ENCODE results near the gene EMILIN1.

EMILIN1 gene

DNA sequence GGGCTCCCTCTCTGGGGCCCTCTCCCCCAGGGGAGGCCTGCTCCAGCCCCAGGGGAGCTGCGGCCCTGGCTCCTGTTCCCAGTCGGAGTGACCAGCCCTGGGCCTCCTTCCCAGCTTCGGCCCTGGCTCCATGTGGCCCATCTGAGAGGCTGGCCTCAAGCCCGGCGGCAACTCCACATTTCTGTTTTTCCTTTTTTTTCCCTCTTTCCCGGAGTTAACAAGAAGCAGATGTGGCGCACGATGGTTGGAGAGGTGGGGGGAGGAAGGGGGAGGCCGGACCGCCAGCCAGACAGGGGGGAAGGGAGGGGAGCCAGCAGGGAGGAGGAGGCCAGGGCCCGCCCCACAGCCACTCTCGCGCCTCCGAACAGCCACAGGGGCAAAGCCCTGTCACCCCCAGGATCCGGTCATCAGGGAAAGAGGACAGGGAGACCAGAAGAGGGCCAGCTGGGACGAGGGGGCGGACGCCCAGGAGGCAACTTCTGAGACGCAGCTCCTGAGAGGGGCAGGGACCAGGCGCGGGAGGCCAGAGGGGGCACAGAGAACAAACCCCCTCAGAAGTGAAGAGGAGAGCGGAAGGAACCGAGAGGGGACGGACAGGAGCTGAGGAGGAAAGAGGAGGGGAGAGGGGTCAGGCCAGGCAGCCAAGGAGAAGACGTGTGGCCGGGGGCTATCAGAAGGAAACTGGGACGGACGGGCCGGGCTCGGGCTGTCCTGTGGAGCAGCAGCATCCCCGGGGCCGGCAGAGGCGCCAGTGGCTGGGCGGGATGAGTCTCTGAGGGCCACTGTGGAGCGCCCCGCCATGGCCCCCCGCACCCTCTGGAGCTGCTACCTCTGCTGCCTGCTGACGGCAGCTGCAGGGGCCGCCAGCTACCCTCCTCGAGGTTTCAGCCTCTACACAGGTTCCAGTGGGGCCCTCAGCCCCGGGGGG lies at the start of gene EMILIN1:
Gene EMILIN1 (plus strand): TSS at position 349 of the 928 bp plus-strand sequence. CDS start 451 bp downstream, at position 800.
- FAIRE-seq (no peak), DNase-seq (ENCODE audit: low spot score) (no peak)

DNA sequence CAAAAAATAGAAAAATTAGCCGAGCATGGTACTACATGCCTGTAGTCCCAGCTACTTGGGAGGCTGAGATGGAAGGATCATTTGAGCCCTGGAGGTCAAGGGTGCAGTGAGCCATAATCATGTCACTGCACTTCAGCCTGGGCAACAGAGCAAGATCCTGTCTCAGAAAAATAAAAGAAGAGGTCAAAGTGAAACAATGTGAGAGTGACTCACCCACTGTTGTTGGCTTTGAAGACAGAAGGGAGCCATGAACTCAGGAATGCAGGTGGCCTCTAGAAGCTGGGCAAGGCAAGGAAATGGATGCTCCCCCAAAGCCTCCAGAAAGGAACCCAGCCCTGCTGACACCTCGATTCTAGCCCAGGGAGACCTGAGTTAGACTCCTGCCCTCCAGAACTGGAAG lies 49.4 kb upstream of the EMILIN1 start:
- FAIRE-seq (no peak), DNase-seq (ENCODE audit: low spot score) (peak; percentile 28)

DNA sequence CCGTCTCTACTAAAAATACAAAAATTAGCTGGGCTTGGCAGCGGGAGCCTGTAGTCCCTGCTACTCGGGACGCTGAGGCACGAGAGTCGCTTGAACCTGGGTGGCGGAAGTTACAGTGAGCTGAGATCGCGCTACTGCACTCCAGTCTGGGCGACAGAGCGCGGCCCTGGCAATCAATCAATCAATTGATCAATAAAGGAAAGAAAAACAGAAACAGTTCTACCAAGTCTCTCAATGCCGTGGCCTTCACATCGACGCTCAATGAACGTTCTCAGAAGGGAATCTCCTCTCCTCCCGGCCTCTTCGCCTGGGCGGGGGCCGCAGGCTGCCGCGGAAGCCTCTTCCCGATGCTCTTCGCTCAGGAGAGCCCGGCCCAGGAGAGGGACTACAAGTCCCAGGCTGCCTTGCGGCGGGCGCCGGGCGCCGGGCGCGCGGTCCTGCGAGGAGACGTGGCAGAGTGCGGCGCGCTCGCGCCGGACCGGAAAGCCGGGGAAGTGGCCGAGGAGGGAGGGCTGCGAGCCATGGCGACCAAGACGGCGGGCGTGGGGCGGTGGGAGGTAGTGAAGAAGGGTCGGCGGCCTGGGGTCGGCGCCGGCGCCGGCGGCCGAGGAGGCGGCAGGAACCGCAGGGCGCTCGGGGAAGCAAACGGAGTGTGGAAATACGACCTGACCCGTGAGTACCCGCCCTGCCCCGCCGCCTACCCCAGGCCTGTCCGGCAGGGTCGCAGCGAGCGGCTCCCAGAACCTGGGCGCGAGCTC lies 45.7 kb upstream of the EMILIN1 start, which contains the start of gene TMEM214:
Gene TMEM214 (plus strand): TSS at position 471 of the 758 bp plus-strand sequence. CDS start 51 bp downstream, at position 522.
- no peak for FAIRE-seq

DNA sequence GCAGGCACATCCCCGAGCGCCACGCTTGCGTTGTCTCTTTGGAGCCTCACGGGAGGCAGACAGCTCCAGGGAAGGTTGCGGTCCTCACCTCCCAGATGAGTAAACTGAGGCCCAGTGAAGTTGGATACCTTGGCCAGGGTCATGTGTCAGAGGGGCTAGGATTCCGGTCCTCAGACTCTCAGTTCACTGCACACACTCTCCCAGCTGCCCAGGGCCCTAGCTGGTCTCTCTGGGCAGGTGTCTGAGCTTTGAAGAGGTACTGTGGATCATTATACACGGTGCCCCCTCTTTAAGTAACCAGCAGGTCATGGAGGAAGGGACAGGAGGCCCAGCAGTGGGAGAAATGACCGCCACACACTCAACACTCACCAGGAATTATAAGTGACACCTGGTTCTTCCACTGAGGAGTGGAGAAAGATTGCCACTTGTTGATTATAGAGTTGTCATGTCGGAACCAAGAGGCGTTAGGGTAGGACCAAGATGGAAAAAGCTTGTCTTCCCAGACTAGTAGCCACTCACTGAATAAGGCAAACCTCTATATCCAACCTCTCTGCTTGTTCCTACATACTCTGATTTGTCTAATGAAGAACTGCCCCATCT lies 45.1 kb upstream of the EMILIN1 start:
- no peak for FAIRE-seq
- DNase-seq (ENCODE audit: low spot score) = no peak

More for the DNA sequence above, 45.7 kb upstream of the EMILIN1 start, which contains the start of gene TMEM214:
- peak; percentile 75 for DNase-seq (ENCODE audit: low spot score)

DNA sequence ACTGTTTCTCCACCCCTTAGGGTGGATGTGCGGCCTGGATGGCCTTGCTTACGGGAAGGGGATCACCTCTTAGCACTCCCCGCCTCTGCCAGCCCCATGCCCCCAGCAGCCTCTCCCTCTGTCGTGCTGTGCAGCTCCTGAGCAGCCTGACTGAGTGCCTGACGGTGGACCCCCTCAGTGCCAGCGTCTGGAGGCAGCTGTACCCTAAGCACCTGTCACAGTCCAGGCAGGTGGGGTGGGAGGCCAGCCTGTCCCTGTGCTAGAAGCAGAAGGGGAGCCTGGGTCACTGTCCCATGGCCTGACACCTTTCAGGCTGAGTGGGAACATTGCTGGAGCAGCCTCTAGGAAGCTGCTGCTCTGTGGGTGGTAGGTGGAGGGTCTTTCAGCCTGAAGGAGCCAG lies 40.4 kb upstream of the EMILIN1 start:
- no peak for FAIRE-seq
- DNase-seq (ENCODE audit: low spot score) = no peak

DNA sequence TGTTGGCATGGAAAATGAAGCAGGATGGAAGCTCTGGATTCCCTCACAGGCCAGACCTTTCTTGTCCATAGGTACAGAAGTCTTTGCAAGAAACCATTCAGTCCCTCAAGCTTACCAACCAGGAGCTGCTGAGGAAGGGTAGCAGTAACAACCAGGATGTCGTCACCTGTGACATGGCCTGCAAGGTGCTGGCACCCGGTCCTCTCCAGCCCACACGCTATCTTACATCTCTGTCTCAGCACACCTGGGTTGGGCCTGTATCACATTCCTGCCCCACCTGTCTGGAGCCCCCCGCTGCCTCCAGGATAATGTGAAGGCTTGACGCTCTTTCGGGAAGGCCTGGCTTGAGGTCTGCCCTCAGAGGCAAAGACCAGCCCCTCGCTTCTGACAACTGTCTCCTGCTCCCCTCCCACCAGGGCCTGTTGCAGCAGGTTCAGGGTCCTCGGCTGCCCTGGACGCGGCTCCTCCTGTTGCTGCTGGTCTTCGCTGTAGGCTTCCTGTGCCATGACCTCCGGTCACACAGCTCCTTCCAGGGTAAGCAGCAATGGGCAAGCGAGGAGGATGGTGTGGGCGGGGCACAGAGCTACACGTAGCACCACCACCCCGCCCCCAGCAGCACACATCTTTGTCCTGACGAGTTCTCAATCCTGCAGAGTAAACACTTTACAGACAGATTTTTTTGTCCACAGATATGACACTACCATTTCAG lies 39.6 kb upstream of the EMILIN1 start:
- FAIRE-seq (no peak), DNase-seq (ENCODE audit: low spot score) (no peak)

DNA sequence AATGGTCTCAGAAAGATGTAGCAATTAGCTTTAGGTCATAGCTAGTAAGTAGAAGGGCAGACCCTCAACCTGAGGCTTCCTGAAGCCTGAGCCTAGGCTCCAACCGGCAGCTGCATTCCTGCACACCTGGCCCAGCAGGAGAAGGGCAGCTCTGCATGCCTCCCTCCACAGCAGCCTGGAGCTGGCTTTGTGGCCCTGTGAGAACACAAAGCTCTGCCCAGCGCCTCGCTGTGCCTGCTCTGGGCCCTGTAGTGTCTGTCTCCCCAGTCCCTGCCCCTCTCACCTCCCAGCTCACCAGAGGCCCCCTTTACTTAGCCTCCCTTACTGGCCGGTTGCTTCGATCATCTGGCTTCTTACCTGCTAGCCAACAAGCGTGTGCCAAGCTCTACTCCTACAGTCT lies 39.0 kb upstream of the EMILIN1 start:
- DNase-seq (ENCODE audit: low spot score) = no peak
- FAIRE-seq = no peak

DNA sequence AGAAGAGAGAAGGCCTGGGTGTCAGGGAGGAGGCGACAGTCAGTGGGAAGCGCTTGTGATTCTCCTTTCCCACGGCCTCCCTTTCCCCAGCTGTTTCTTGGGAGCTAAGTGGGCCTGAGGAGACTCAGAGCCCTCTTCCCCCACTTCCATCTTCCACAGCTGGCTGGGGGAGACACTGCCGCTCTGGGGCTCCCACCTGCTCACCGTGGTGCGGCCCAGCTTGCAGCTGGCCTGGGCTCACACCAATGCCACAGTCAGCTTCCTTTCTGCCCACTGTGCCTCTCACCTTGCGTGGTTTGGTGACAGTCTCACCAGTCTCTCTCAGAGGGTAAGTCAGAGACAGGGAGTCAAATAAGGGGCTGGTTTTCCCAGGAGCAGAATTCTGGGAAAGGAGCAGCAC lies 38.5 kb upstream of the EMILIN1 start:
- no peak for DNase-seq (ENCODE audit: low spot score)

DNA sequence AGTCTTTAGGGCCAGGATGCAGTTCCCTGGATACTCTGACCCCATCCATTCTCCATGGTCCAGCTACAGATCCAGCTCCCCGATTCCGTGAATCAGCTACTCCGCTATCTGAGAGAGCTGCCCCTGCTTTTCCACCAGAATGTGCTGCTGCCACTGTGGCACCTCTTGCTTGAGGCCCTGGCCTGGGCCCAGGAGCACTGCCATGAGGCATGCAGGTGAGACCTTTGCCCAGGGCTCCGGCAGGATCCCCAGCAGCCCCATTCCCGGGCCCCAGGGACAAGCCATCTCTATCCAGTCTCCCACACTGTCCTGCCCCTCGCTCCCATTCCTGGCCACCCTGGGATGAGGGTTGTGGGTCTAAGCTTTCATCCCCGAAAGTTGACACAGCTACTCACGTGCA lies 38.1 kb upstream of the EMILIN1 start:
- FAIRE-seq = no peak
- no peak for DNase-seq (ENCODE audit: low spot score)

More for the DNA sequence above, 38.5 kb upstream of the EMILIN1 start:
- no peak for FAIRE-seq

DNA sequence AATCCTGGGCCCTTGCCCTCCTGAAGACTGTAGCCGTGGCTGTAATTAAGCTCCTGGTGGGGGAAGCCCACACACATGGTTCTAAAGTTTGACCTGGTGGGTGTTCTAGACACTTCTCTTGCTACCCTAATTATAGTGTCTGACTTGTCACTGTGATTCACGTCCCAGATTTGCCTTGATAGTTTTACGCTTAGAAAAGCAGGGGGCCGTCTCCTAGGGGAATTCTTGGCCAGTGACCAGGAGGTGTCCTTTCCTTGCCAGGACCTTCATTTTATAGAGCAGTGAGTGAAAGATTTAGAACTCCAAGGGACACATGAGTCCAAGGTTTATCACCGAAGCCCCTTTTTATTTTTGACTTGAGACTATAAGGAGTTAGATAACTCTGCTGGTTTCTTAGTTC lies 36.7 kb upstream of the EMILIN1 start:
- no peak for FAIRE-seq
- no peak for DNase-seq (ENCODE audit: low spot score)

DNA sequence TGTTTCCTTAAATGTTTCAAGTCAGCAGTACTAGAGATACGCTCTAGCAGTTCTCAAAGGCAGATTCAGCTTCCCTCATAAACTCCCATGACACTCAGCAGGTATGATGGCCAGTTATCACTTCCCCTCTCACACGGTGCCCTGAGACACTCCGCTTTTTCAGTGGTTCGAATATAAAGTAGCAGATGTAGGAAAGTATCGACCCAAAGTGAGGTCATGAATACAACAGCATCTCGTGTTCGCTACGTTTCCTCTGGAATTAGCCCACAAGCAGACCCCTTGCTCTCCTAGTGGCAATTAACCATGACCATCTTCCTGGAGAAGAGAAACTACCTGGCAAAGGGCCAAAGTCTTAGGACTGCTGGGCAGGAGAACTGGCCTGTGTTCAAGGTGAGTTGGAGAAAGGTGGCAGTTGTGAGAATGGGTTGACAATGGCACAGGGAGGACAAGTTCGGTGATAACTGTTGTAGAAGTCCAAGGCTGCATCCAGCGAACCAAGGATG lies 36.2 kb upstream of the EMILIN1 start:
- DNase-seq (ENCODE audit: low spot score) = no peak
- FAIRE-seq = no peak

DNA sequence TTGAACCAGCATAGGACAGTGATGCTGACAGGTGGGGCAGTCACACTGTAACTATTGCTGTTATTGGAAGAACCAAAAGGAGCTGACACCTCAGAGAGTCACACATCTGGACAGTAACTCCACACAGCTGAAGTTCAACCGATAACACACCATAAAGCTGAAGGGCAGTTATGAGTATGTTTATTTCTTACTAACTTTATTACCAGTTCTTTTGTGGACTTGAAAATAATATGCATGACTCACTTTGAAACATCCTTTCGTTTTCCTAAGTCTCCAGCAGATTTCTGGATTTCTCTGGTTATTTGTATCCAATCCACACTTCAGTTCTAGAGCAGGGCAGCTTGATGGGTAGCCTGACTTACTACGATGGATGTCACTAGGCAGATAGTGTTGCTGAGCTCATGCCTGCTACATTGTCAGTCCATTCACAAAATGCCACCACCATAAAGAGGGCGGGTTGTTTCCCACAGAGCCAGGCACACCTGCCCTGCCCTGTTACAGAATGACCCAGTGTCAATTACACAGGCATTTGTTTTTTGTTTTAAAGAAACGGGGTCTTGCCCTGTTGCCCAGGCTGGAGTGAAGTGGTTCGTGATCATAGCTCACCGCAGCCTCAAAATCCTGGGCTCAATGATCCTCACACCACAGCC lies 35.3 kb upstream of the EMILIN1 start:
- DNase-seq (ENCODE audit: low spot score) (no peak), FAIRE-seq (no peak)

DNA sequence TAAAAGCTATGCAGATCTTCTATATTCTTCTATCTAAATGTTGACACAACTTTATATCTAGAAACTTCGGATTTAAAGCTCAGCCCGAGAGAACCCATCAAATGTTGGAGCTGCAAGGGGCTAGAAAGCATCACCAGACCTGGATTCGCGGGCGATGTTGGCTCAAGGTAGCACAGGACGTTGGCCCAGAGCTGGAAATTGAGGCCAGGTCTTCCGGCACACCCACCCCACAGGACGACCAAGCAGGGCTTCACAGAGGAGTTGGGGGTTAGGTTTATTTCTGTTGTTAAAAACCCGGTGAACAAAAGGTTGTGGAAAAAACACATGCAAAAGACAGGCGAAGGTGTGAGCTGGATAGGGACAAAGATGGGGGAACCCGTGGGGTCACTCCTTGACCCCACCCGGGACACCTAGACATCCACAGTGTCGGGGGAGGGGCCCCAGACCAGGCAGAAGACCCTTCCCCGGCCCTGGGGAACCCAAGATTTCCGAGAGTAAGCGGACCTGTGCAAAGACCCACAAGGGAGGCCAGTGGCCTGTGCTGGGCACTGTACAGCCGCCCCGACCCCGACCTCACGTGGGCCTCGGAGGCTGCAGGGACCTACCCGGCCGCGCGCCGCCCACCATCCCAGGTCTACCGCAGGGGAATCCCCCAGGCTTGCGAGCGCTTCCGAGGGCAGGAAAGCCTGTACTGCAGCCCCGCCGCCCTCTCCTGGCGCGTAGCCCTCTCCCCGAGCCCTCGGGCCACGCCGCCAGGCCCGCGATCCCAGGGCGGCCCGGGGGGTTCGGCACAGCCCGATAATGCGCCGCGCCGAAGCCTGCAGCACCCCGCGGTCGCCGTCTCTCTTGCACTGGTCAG lies 28.8 kb upstream of the EMILIN1 start:
- DNase-seq (ENCODE audit: low spot score) (no peak), FAIRE-seq (no peak)

DNA sequence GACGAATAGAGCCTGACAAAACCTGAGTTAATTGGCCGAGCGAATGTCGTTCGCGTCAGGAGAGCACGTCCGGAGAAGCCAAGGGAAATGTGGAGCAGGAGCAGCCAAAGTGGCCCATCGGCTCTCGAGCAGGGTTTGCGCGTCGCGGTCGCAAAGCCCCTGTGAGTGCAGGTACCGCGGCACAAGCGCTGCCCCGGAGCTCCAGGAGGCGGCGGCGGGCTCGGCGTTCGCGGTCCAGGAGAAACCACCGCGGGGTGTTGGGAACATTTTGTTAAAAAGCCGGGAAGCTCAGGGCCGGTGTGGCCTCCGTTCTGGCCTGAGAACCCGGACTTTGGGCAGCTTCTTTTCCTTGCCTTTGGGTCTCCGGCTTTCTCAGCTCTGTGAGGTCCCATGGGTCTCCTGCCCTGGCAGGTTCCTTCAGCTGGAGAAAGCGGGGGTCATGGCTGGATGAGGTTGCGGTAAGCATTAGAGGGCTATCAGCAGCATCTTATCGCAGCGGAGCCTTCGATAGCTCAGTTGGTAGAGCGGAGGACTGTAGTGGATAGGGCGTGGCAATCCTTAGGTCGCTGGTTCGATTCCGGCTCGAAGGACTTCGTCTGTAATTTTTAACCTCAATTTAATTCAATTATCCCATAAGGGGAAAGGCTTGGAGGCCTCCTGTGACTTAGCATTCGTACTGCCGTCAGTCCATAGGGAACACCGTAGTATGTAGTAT lies 28.0 kb upstream of the EMILIN1 start:
- FAIRE-seq (peak; percentile 78), DNase-seq (ENCODE audit: low spot score) (peak; percentile 99)

DNA sequence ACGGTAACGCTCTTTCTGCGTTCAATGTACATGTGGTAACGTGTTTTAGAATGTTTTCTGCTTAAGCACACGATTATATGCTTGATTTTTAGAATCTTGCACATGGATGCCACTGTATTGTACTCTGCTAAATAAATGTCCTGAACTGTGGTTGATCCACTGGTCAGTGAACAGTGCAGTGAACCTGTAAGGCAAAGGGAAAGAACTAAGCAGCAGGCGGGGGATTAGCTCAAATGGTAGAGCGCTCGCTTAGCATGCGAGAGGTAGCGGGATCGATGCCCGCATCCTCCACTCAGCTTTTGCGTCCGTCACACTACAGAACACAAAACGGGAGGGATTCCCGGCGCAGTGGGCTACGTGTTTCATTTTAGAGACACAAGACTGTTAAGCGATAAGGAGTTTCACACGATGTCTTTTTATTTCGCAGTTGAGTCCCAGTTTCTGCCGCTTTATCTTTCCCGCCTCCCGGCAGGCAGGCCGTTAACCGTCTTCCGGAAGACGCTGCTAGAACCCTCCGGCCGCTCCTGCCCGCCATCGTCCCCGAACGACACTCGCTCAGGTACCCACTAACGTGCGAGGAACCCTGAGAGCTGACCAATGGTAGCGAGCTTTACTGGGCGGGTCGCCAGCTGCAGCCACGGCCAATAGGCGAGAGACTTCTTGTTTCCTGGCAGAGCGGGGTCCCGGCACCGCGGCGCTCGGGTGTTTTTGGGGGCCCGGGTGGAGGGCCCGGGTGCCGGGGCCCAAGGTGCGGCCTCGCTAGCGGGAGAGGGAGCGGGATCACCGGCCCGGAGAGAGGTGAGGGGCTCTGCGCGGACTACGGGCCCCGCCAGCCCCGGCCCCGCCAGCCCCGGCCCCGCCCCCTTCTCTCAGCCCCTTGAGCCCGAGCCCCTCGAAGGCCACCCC lies 27.2 kb upstream of the EMILIN1 start, which contains the start of gene AGBL5:
Gene AGBL5 (plus strand): TSS at position 673 of the 906 bp plus-strand sequence. CDS start 1,291 bp downstream, outside the sequence.
- FAIRE-seq (peak; percentile 42), DNase-seq (ENCODE audit: low spot score) (peak; percentile 90)

DNA sequence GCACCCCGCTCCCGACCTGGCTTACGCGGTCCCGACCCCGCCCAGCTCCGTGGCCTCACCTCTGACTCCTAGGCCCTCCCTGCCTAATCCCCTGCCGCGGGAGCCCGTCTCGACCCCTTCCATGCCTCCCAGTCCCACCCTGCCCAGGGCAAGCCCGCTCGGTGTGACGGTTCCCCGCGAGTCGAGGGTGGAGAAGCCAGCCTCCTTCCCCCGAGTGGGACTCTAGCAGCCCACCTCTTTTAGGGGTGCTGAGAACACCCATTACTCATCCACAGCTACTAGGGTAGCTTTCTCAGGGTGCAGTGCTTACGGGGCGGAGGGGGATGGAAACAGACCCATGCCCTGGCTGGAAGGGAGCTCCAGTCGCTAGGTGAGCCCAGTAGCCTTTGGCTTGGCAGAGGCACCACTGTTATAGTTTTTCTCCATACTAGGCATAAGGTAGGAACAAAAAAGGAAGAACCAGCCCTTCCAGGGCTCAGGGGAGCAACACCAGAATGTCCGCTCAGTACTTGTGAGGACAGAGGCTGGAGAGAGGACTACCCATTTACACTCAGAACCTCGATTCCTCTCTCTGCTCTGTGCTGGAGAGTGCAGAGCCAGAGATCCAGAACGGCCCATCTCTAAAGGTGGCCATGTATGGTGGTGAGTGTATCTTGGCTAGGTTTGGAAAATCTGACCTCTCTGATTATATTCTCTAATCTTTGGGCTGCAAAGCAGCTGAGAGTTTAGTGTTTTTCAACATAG lies 26.3 kb upstream of the EMILIN1 start:
- FAIRE-seq (no peak), DNase-seq (ENCODE audit: low spot score) (no peak)

DNA sequence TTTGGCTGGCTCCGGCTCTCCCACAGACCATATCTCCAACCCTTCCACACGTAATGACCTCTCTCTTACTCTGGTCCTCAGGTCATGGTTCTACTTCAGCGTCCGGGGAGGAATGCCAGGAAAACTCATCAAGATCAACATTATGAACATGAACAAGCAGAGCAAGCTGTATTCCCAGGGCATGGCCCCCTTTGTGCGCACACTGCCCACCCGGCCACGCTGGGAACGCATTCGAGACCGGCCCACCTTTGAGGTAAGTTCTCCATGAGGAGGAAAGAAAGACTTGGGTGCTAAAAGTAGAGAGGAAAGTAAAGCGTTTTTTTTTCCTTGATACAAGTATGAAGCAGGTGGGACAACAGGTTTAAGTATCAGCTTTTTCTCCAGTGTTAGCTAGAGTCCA lies 25.1 kb upstream of the EMILIN1 start:
- no peak for FAIRE-seq
- DNase-seq (ENCODE audit: low spot score) = no peak

All from RCC 7860 (cell line).